ENCODE data around the gene UNG. TPM values are rescaled to one million over a fixed set of nuclear protein-coding genes. Genes with fewer than 3 reads are reported as not detected.
"Not testable (repeated sequence)": the region's sequence is repeated elsewhere in the genome, so short reads cannot be mapped to it uniquely, and the experiment has no call there.

UNG gene
- polyA plus RNA-seq (38.4 and 42.5 TPM in 2 replicates), polyA minus RNA-seq (30.2 and 32.1 TPM in 2 replicates)

DNA sequence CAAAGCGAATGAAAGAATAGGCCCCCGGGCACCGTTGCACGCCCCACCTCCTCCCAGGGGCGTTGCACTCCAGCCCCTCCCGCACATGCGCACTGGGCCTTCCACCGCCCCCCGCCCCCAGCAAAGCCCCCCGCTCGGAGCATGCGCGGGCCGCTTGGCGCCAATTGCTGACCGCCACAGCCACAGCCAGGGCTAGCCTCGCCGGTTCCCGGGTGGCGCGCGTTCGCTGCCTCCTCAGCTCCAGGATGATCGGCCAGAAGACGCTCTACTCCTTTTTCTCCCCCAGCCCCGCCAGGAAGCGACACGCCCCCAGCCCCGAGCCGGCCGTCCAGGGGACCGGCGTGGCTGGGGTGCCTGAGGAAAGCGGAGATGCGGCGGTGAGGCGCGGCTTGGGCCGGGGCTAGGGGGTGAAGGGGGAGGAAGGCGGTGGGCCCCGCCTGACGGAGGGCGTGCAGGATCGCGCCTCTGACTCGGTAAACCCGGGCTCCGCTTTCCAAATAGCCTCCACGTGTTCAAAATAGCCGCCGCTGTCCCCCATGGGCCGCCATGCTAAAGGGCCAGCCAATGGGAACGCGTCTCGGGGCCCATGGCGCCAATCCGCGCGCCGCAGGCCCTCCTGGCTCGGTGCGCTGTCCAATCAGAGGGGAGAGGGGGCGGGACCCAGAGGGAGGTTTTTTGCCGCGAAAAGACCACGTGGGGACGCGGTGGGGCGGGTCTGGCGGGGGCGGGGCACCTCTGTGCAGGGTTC lies at the start of gene UNG:
Gene UNG (plus strand): TSS at position 163 of the 748 bp plus-strand sequence. CDS start 83 bp downstream, at position 246.
- Histone ChIP-seq H3K79me2 (replicated peaks; ENCODE audit: insufficient read depth, low read length) (peaks cover 25% of the 10 kb centered on the region), H3K27me3 (ENCODE audit: insufficient read depth, low read depth, low read length) (no peaks in the 10 kb centered on the region), H2AFZ (ENCODE audit: low read depth, low read length) (peak within 1 kb of the TSS; percentile 60), H3K9me2 (ENCODE audit: insufficient read depth, low read length) (no peaks in the 10 kb centered on the region), H3F3A (ENCODE audit: insufficient read depth, low read length, poor library complexity, severe bottlenecking) (no peaks in the 10 kb centered on the region), H3K27ac (ENCODE audit: low read length) (peak within 1 kb of the TSS; percentile 65), H4K20me1 (ENCODE audit: insufficient read depth) (no peaks in the 10 kb centered on the region), H3K4me3 (ENCODE audit: low read length) (peak within 1 kb of the TSS; percentile 98), H3K9ac (ENCODE audit: low read length) (peak within 1 kb of the TSS; percentile 82), H3K9me3 (ENCODE audit: low read length) (no peaks in the 10 kb centered on the region), H3K36me3 (ENCODE audit: insufficient read depth, low read length) (no peaks in the 10 kb centered on the region), H3K4me2 (ENCODE audit: low read length) (peak within 1 kb of the TSS; percentile 91)
- TF ChIP-seq, protein P1, sequence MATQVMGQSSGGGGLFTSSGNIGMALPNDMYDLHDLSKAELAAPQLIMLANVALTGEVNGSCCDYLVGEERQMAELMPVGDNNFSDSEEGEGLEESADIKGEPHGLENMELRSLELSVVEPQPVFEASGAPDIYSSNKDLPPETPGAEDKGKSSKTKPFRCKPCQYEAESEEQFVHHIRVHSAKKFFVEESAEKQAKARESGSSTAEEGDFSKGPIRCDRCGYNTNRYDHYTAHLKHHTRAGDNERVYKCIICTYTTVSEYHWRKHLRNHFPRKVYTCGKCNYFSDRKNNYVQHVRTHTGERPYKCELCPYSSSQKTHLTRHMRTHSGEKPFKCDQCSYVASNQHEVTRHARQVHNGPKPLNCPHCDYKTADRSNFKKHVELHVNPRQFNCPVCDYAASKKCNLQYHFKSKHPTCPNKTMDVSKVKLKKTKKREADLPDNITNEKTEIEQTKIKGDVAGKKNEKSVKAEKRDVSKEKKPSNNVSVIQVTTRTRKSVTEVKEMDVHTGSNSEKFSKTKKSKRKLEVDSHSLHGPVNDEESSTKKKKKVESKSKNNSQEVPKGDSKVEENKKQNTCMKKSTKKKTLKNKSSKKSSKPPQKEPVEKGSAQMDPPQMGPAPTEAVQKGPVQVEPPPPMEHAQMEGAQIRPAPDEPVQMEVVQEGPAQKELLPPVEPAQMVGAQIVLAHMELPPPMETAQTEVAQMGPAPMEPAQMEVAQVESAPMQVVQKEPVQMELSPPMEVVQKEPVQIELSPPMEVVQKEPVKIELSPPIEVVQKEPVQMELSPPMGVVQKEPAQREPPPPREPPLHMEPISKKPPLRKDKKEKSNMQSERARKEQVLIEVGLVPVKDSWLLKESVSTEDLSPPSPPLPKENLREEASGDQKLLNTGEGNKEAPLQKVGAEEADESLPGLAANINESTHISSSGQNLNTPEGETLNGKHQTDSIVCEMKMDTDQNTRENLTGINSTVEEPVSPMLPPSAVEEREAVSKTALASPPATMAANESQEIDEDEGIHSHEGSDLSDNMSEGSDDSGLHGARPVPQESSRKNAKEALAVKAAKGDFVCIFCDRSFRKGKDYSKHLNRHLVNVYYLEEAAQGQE (IDR thresholded peaks at IDR 0.05; ENCODE audit: borderline replicate concordance) = no peak
- peak; percentile 97 for TF ChIP-seq MXI1 (conservative IDR thresholded peaks at IDR 0.05; ENCODE audit: poor library complexity, severe bottlenecking)
- TF ChIP-seq, protein P2, sequence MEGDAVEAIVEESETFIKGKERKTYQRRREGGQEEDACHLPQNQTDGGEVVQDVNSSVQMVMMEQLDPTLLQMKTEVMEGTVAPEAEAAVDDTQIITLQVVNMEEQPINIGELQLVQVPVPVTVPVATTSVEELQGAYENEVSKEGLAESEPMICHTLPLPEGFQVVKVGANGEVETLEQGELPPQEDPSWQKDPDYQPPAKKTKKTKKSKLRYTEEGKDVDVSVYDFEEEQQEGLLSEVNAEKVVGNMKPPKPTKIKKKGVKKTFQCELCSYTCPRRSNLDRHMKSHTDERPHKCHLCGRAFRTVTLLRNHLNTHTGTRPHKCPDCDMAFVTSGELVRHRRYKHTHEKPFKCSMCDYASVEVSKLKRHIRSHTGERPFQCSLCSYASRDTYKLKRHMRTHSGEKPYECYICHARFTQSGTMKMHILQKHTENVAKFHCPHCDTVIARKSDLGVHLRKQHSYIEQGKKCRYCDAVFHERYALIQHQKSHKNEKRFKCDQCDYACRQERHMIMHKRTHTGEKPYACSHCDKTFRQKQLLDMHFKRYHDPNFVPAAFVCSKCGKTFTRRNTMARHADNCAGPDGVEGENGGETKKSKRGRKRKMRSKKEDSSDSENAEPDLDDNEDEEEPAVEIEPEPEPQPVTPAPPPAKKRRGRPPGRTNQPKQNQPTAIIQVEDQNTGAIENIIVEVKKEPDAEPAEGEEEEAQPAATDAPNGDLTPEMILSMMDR (IDR thresholded peaks at IDR 0.05; ENCODE audit: poor library complexity, severe bottlenecking) = peak; percentile 31

DNA sequence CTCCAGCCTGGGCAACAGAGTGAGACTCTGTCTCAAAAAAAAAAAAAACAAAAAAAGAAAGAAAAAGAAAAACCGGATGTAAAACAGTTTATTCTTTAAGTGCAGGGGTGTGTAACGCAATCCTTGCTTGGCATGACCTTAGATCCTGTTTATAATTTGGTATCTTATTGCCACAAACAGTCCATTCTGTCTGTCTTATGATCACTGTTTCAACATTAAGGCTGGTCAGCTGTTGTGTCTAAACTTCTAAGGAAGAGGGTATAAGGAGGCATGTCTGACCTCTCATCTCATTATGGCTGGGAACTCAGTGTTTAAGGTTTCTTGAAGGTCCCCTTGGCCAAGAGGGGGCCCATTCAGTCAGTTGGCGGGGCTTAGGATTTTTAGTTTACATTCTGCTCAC lies 48.7 kb upstream of the UNG start:
- H2AFZ ChIP-seq (ENCODE audit: low read depth, low read length); H3K27me3 ChIP-seq (ENCODE audit: insufficient read depth, low read depth, low read length); H3K9me2 ChIP-seq (ENCODE audit: insufficient read depth, low read length); H3K4me3 ChIP-seq (ENCODE audit: low read length); H3K4me2 ChIP-seq (ENCODE audit: low read length); H3K36me3 ChIP-seq (ENCODE audit: insufficient read depth, low read length); H4K20me1 ChIP-seq (ENCODE audit: insufficient read depth); H3K9me3 ChIP-seq (ENCODE audit: low read length); H3F3A ChIP-seq (ENCODE audit: insufficient read depth, low read length, poor library complexity, severe bottlenecking); H3K9ac ChIP-seq (ENCODE audit: low read length); H3K27ac ChIP-seq (ENCODE audit: low read length): not testable (repeated sequence)
- H3K79me2 ChIP-seq (replicated peaks; ENCODE audit: insufficient read depth, low read length) = peaks cover 11% of the 10 kb centered on the region

GRCh38 chr12:109049794-109050193 lies 47.6 kb upstream of the UNG start:
- peaks cover 16% of the 10 kb centered on the region for H3K79me2 ChIP-seq (replicated peaks; ENCODE audit: insufficient read depth, low read length)
- not testable (repeated sequence) for H3F3A ChIP-seq (ENCODE audit: insufficient read depth, low read length, poor library complexity, severe bottlenecking); H3K9me2 ChIP-seq (ENCODE audit: insufficient read depth, low read length); H3K27me3 ChIP-seq (ENCODE audit: insufficient read depth, low read depth, low read length); H3K9ac ChIP-seq (ENCODE audit: low read length); H3K4me2 ChIP-seq (ENCODE audit: low read length); H4K20me1 ChIP-seq (ENCODE audit: insufficient read depth); H3K36me3 ChIP-seq (ENCODE audit: insufficient read depth, low read length); H2AFZ ChIP-seq (ENCODE audit: low read depth, low read length); H3K4me3 ChIP-seq (ENCODE audit: low read length); H3K27ac ChIP-seq (ENCODE audit: low read length); H3K9me3 ChIP-seq (ENCODE audit: low read length)

Data from neural cell (in vitro differentiated cells).